Measurements from ENCODE around the gene RAX2. TPM values are rescaled to one million over a fixed set of nuclear protein-coding genes. Genes with fewer than 3 reads are reported as not detected.

RAX2 gene
- total RNA-seq, 2 experiments from 2014 or later: not detected

GRCh38 chr19:3719868-3720267 lies 52.2 kb downstream of the RAX2 start:
- H3K9me3 Mint-ChIP-seq (ENCODE audit: insufficient read depth): no peaks in the 10 kb centered on the region
- no peak for DNase-seq
- H3K27ac Mint-ChIP-seq: no peak overlapping the region
- H3K4me1 Mint-ChIP-seq (ENCODE audit: low read depth): peaks cover 12% of the 10 kb centered on the region
- peaks cover 14% of the 10 kb centered on the region for H3K27me3 Mint-ChIP-seq (ENCODE audit: low read depth)
- ChIA-PET CTCF (interaction anchor here (1.1 kb wide), 1 partner anchor 102 kb away, joined by 5 read pairs; no protein-coding TSS in a partner anchor), POLR2A (interaction anchor here (1.1 kb wide), 1 partner anchor 43 kb away, joined by 3 read pairs; the partner anchor contains the start of gene MRPL54)
- no peak for ATAC-seq
- no peaks in the 10 kb centered on the region for H3K36me3 Mint-ChIP-seq (ENCODE audit: low read depth)
- H3K4me3 Mint-ChIP-seq: no peak overlapping the region

Other genes starting within 250 kb of the RAX2 start
- 1 to 10 TPM; 8.3 to 9.4 TPM for gene TEKTIP1, start 233.1 kb downstream of the RAX2 start, total RNA-seq
- gene MFSD12, start 214.6 kb downstream of the RAX2 start, total RNA-seq: 10 to 100 TPM; 61.0 to 63.5 TPM
- gene HMG20B, start 199.3 kb downstream of the RAX2 start, total RNA-seq: 10 to 100 TPM; 45.0 to 51.2 TPM
- under 1 TPM; 0.26 to 0.31 TPM for gene GIPC3, start 186.8 kb downstream of the RAX2 start, total RNA-seq
- 1 to 10 TPM; 2.6 to 2.8 TPM for gene TBXA2R, start 165.4 kb downstream of the RAX2 start, total RNA-seq
- 10 to 100 TPM; 31.2 to 37.0 TPM for gene CACTIN, start 145.4 kb downstream of the RAX2 start, total RNA-seq
- 10 to 100 TPM; 19.7 to 20.0 TPM for gene PIP5K1C, start 71.8 kb downstream of the RAX2 start, total RNA-seq
- gene TJP3, start 63.8 kb downstream of the RAX2 start, total RNA-seq: 1 to 10 TPM; 1.3 TPM
- gene APBA3, start 10.5 kb downstream of the RAX2 start, total RNA-seq: 10 to 100 TPM; 39.6 to 40.5 TPM
- gene MRPL54, start 9.5 kb downstream of the RAX2 start, total RNA-seq: 10 to 100 TPM; 66.9 to 71.4 TPM
- 10 to 100 TPM; 39.9 to 44.0 TPM for gene MATK, start 14.2 kb upstream of the RAX2 start, total RNA-seq
- gene ZFR2, start 96.8 kb upstream of the RAX2 start, total RNA-seq: under 1 TPM; 0.24 to 0.42 TPM
- gene ATCAY, start 108.5 kb upstream of the RAX2 start, total RNA-seq: not detected
- gene NMRK2, start 160.8 kb upstream of the RAX2 start, total RNA-seq: not detected
- 10 to 100 TPM; 43.0 to 44.9 TPM for gene DAPK3, start 198.9 kb upstream of the RAX2 start, total RNA-seq
- gene EEF2, start 213.2 kb upstream of the RAX2 start, total RNA-seq: 1,000 to 10,000 TPM; 1,524 to 1,558 TPM
- gene PIAS4, start 235.5 kb upstream of the RAX2 start, total RNA-seq: 10 to 100 TPM; 34.2 to 35.6 TPM

All from activated CD8-positive, alpha-beta T cell treated with anti-CD3 and anti-CD28 coated beads, Interleukin-2, amount 10 ng/mL, durations not matched to agents 7 days and 5 days (primary cell).